Lower leg skin (tissue), 4 donors: Measurements from ENCODE around the gene AGPAT2. TPM values are rescaled to one million over a fixed set of nuclear protein-coding genes. Genes with fewer than 3 reads are reported as not detected.

Experiments
- DNase-seq, 2 donors: peaks; one replicate each; pipeline ENCODE4 v3.0.0-alpha.2; 2019; ENCODE audit warnings: low spot score in 2 of 2
- H3K4me3 ChIP-seq: fragments of 200-600 bp; sonication (generic); 2 replicates; pipeline ENCODE4 v1.5.1; 2017; ENCODE audit warnings: mild to moderate bottlenecking, low read depth; ENCODE audit not compliant: poor library complexity, severe bottlenecking
- POLR2A ChIP-seq, 2 donors: fragments of 450-650 bp; IDR thresholded peaks; one replicate each; pipeline ENCODE4 v1.6.1; 2016 to 2017; ENCODE audit warnings: antibody characterized with exemption in 2 of 2, mild to moderate bottlenecking in 1 of 2, moderate library complexity in 1 of 2
- WGBS, 2 donors: methylation state at CpG; one replicate each; pipeline ENCODE4 v1.1.5; 2018; 5-methylcytosine and 5-hydroxymethylcytosine counted together
- intact Hi-C: fragments of 100-400 bp; cut with DNase I; formaldehyde crosslinking; loops from one replicate; pipeline ENCODE4 v1.15.0; 2023; ENCODE audit warnings: low total_unique reads
- total RNA-seq, 4 donors: library from RNA; depleted of rRNA; stranded (reverse); fragments of >200 nt; gene quantifications; one replicate each; pipeline ENCODE4 v1.1.0, GENCODE V29; 2016
- TF ChIP-seq, protein P1 (sequence below), 3 donors: fragments of 450-650 bp; IDR thresholded peaks; one replicate each; pipeline ENCODE4 v1.5.1; 2016; ENCODE audit warnings: antibody characterized with exemption in 3 of 3, mild to moderate bottlenecking in 3 of 3, moderate library complexity in 2 of 3

Gene AGPAT2
- total RNA-seq, 4 donors from 2014 or later: 52.4 to 77.7 (median 63.5) TPM

DNA sequence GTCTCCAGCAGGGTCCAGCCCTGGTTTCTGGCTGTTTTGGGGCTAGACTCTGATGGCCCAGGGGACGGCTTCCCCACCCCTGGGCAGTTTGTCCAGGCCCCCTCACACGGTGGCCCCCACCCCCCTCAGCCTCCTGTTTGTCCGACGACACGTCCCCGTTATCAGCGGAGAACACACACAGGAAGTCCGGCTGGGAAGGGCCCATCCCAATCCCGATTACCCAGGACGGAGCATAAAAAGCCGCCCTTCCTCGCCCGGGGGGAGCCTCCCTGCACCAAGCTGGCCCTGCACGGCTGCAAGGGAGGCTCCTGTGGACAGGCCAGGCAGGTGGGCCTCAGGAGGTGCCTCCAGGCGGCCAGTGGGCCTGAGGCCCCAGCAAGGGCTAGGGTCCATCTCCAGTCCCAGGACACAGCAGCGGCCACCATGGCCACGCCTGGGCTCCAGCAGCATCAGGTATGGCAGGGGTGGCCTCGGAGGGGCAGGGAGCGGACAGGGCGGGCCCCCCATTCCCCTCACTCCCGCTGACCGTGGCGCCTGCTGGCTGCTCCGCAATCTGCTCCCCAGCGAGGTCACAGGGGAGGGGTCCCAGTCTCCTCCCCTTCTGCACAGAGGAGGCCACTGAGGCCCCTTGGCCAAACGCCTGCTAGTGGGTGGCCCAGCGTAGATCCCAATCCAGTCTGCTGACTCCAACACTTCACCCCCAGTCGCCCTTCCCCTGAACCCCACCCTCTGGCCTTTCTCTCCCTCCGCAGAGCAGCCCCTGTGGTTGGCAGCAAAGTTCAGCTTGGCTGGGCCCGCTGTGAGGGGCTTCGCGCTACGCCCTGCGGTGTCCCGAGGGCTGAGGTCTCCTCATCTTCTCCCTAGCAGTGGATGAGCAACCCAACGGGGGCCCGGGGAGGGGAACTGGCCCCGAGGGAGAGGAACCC is 24.3 kb downstream of the AGPAT2 start, which contains the start of gene EGFL7:
Gene EGFL7 (plus strand): TSS at position 261 of the 926 bp plus-strand sequence. CDS start 5,367 bp downstream, outside the sequence.
- intact Hi-C loops: no loop called here
- WGBS, 2 donors: 71 to 83% methylated on average over 20 to 33 of the region's 38 CpGs
- TF ChIP-seq, protein P1, sequence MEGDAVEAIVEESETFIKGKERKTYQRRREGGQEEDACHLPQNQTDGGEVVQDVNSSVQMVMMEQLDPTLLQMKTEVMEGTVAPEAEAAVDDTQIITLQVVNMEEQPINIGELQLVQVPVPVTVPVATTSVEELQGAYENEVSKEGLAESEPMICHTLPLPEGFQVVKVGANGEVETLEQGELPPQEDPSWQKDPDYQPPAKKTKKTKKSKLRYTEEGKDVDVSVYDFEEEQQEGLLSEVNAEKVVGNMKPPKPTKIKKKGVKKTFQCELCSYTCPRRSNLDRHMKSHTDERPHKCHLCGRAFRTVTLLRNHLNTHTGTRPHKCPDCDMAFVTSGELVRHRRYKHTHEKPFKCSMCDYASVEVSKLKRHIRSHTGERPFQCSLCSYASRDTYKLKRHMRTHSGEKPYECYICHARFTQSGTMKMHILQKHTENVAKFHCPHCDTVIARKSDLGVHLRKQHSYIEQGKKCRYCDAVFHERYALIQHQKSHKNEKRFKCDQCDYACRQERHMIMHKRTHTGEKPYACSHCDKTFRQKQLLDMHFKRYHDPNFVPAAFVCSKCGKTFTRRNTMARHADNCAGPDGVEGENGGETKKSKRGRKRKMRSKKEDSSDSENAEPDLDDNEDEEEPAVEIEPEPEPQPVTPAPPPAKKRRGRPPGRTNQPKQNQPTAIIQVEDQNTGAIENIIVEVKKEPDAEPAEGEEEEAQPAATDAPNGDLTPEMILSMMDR (IDR thresholded peaks at IDR 0.05): no peak
- TF ChIP-seq POLR2A (IDR thresholded peaks at IDR 0.05): no peak
- no peak for DNase-seq
- peak within 1 kb of the TSS; percentile 23 for H3K4me3 ChIP-seq

DNA sequence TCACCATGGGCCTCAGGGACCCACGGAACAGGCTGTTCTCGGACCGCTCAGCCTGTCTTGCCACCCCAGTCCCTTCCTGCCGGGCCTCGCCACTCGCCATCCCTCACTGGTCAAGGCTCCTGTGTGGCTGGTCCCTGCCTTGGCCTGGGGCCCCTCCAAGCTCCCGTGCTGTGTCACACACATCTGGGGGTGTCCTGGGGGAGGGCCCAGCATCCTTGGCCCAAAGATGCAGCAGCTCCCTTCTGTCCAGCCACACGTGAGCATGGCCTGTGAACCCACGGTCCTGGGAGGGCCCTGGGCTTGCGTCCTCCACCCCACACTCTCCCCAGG is 25.0 kb downstream of the AGPAT2 start:
- 74 to 78% methylated on average over 7 of the region's 10 CpGs for WGBS, 2 donors
- no peak for DNase-seq

DNA sequence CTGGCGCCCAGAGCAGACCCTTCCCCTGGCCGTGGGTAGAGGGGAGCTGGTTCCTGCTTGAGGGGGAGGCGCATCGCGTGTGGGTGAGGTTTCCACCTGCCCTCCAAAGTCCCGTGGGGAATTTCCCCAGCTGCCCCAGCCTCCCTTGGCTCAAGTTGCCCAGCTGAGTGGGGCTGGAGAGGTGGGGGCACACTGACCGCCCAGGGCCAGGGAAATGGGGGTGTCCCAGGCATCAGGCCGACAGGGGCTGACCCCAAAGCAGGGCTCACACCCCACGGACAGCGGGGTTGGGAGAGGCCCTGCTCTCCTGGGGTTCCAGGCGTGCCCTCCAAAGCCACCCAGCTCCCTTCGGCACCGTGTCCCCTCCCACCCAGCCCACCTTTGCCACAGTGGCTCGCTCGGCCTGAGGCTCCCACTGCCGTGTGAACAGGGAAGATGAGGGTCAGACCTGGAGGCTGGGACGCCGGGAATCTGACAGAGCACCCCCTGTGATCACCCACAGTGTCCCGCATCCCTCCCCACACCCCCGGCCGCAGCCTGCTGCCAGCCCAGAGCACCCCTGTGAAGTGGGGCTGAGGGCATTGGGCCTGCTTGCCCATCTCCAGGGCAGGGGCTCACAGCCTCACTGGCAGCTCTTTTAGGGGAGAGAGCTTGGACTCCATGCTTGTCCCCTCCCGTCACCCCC is 25.5 kb downstream of the AGPAT2 start:
- H3K4me3 ChIP-seq: no peak overlapping the region
- no peak for DNase-seq
- no peak for TF ChIP-seq POLR2A (IDR thresholded peaks at IDR 0.05)
- TF ChIP-seq, protein P1 (IDR thresholded peaks at IDR 0.05): no peak
- intact Hi-C loops: no loop called here
- WGBS, 2 donors: 66 to 81% methylated on average over 15 to 19 of the region's 22 CpGs

More for the DNA sequence above, 25.0 kb downstream of the AGPAT2 start:
- H3K4me3 ChIP-seq: no peak overlapping the region
- TF ChIP-seq, protein P1 (IDR thresholded peaks at IDR 0.05): no peak
- TF ChIP-seq POLR2A (IDR thresholded peaks at IDR 0.05): no peak
- intact Hi-C loops: no loop called here

DNA sequence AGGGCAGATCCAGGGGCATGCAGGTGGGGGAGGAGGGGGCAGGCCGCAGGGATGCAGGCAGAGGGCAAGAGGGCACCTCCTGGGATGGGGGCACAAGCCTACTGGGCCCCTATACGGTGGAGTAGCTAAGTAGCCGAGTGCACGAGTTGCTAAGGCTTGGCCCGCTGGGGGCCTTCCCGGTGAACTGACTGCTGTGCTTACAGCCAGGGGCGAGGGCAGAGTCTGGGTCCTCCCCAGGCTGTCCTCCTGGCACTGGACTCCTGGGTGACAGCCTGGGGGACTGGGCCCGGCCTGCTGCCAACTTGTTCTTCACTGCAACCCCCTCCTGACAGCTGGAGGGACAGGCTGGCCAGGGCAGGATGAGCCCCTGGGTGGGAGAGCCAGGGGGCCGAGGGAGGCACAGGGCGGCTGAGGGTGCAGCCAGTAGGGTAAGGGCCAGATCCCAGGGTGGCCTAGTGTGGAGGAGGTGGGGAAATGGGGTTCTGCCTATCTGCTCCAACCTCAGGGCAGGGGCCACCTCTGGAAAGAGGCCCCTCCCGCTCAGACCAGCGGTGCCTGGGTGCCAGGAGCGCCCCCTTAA is 26.2 kb downstream of the AGPAT2 start:
- H3K4me3 ChIP-seq: no peak overlapping the region
- intact Hi-C loops: no loop called here
- DNase-seq: no peak
- WGBS, 2 donors: 71 to 76% methylated on average over 11 to 12 of the region's 13 CpGs
- TF ChIP-seq, protein P1 (IDR thresholded peaks at IDR 0.05): no peak

DNA sequence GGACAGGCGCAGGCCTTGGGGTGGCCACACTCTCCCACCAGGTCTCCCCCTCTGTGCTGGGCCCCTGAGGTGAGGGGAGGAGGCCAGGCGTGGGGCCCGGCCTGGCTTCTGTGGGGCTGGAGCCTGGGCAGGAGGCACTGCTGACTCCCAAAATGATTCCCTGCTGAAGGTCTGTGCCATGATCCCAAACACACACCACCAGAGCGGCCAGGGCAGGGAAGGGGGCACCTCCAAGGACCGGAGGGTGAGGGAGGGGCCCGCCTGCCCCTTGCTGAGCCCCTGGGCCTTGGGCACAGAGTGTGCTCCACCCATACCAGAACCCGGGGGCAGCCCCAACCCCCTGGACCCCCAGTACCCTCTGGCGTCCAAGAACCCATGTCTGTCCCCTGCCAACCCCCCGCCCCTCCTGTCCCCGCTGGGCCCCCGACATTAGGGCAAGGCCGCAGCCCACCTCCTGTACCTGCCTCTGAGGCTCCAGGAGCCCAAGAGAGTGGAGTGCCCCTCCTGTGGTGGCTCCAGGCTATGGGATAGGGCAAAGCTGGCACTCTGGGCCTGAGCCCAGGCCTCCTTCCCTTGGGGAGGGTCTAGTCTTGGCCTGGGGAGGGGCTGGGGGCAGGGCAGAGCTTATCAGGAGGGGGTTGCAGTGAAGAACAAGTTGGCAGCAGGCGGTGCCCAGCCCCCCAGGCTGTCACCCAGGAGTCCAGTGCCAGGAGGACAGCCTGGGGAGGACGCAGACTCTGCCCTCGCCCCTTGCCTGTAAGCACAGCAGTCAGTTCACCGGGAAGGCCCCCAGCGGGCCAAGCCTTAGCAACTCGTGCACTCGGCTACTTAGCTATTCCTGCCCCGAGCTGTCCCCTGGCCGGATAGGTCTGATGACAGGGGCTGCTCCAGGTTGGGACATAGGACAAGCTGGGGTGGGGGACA is 27.1 kb downstream of the AGPAT2 start:
- no peak overlapping the region for H3K4me3 ChIP-seq
- 60 to 66% methylated on average over 12 to 18 of the region's 21 CpGs for WGBS, 2 donors
- TF ChIP-seq, protein P1 (IDR thresholded peaks at IDR 0.05): no peak
- no peak for TF ChIP-seq POLR2A (IDR thresholded peaks at IDR 0.05)
- DNase-seq: no peak
- intact Hi-C loops: no loop called here
